Measurements from ENCODE around the gene IMP3. TPM values are rescaled to one million over a fixed set of nuclear protein-coding genes. Genes with fewer than 3 reads are reported as not detected.

The IMP3 gene
- total RNA-seq, 2 donors from 2014 or later: 53.9 to 61.3 TPM

- DNase-seq (no peak), ATAC-seq (no peak)
Measured at GRCh38 chr15:75675579-75676404, 35.8 kb upstream of the IMP3 start.

GRCh38 chr15:75674366-75674765 lies 34.3 kb upstream of the IMP3 start:
- intact Hi-C loops (cut with DNase I, micrococcal nuclease): no loop called here
- no peak for DNase-seq
- ATAC-seq: no peak

More at GRCh38 chr15:75675579-75676404, 35.8 kb upstream of the IMP3 start:
- intact Hi-C loops (cut with DNase I, micrococcal nuclease): loop anchor here in 1 of 2 donors (5.0 kb wide), 1 partner anchor 43 kb away; no protein-coding TSS in a partner anchor

DNA sequence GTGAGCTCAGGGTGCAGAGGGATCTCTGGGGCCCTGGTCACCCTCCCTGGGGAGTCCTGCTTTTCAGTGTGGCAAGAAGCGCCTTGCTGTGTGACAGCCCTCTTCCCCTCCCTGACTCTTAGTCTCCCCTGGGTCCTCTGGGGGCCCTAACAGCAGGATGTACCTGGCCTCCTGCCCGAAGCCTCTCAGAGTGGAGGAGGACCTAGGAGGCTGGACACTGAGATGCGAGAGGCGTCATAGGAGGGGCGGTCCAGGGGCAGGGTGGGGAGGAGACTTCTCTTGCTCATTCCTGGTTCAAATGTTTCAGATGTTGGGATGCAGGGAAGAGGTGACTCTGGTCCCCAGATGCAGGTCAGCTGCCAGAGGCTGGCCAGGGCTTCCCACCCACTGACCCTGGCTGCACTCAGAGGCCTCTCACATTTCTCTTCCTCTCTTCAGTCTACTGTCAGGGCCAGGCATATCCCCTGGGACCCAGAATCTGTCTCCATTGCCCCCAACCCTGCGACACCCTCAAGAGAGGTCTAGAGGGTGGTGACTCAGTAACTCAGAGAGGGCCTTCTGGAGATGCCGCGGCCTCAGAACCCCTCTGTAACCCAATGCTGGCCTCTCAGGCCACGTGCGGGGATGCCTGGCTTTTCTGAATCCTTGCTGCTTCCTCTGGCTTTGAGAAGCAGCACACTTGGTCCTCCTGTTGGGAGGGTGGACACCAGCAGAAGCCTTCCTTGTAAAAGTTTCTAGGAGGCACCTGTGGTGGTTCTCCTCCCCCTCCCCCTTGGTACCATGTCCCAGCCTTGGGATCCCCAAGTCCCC lies 33.6 kb upstream of the IMP3 start:
- no peak for ATAC-seq
- intact Hi-C loops (cut with DNase I, micrococcal nuclease): no loop called here
- DNase-seq: peak; percentile 59 to 78

DNA sequence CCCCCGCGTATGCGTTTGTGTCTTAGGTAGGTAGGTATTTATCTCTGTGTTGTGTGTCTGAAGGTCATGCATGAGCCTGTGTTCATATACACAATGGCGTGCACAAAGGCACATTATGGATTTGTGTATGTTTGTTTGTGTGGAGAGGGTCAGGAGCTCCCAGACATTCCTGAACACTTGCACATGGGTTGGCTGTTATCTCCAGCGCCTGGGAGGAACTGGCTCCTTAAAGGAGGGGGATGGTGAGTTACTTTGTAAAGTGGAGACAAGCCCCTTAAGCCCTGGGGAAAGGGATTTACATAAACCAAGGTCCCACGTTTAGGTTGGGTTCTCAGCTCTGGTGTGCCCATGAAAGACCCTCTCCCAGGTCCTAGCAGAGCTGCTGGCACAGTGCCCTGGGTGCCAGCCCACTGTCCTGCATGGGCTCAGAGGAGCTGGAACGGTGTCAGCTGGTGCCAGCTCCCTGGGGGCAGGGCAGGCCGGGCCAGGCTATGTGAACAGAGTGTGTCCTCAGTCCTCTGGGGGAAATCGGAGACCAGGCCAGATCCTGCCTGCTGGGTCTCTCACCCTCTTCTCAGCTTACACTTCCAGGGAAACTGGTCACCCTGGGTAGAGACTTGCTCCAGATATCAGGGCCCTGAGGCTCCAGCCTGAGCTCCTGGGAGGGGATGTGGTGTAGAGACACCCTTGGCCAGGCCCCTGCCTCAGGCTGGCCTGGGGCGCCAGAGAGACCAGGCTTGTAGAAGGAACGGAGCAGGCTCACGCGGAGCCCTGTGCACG lies 32.8 kb upstream of the IMP3 start:
- ATAC-seq: no peak
- DNase-seq: no peak
- intact Hi-C loops (cut with DNase I, micrococcal nuclease): no loop called here

GRCh38 chr15:75671730-75672602 lies 31.9 kb upstream of the IMP3 start:
- intact Hi-C loops (cut with DNase I, micrococcal nuclease): no loop called here
- no peak for DNase-seq
- no peak for ATAC-seq

DNA sequence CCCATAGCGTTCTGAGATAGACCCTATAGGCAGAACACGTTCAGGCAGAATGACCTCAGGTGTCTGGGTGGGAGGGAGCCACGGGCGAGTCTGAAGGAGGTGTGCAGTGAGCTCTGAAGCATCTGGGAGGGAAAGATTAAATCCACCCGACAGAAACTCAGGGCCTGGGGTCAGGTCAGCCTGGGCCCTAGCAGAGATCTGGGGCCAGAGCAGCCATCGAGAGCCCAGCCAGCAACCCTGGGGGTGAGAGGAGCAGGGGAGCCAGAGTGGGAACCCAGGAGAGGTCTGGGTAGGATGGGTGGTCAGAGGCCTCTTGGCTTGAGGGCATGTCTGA lies 29.8 kb upstream of the IMP3 start:
- intact Hi-C loops (cut with DNase I, micrococcal nuclease): no loop called here
- DNase-seq: no peak
- no peak for ATAC-seq

- intact Hi-C loops (cut with DNase I, micrococcal nuclease): no loop called here
- ATAC-seq (no peak), DNase-seq (no peak)
Measured at GRCh38 chr15:75669191-75669878, 29.3 kb upstream of the IMP3 start.

DNA sequence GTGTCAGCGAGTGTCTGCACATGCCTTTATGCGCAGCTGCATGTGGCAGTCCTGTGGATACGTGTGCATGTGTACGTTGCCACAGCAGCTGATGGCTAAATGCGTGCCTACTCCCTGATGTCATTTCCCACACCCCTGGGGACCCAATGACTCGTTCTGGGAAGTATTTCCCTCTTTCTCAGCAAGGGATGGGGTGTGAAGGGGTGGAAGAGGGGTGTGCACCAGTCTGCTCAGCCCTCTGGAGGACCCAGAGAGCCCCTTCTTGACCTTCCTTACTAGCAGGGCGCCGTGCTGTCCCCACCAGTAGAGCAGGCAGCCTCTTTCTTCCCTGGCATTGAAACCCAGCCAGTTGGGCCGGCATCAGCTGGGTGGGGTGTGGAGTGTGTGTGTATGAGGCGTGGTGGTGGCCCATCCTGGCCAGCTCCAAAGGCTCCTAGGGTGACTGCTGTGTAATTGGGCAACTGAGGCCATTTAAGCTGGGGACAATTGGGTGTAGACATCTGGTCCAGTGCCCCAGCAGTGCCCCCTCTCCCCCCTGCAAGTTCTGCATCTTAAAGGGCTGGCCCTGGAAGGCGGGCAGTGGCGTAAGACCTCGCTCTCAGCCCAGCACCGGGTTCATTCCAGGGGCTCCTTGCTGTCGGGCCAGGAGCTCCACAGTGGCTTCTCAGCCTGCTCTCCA lies 26.9 kb upstream of the IMP3 start:
- intact Hi-C loops (cut with DNase I, micrococcal nuclease): no loop called here
- ATAC-seq: peak; percentile 59

DNA sequence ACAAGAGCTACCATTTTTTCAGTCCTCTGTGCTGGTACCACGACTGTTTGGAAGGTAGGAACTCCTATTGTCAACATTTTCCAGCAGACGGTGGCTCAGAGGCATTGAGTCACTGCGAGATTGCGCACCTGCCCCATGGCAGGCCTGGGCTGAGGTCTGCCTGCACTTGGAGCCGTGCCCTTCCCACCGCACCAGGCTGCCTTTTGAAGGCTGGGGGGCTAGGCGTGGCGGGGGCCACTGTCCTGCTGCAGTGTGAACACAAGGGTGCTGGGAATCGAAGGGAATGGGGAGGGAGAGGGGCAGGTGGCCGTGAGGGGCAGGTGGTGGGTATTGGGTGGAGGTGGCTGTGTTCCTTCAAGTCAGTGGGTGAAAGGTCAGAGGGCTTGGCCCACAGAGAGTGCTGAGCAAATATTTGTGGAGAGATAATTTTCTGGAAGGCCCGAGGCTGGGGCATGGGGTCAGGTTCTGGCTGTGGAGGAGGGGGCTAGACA lies 24.0 kb upstream of the IMP3 start:
- ATAC-seq: peak; percentile 37
- no peak for DNase-seq

More for the DNA sequence above, 26.9 kb upstream of the IMP3 start:
- DNase-seq: peak; percentile 59 to 80

GRCh38 chr15:75662823-75663519 lies 22.9 kb upstream of the IMP3 start:
- ATAC-seq (no peak), DNase-seq (no peak)
- intact Hi-C loops (cut with DNase I, micrococcal nuclease): no loop called here

More for the DNA sequence above, 24.0 kb upstream of the IMP3 start:
- intact Hi-C loops (cut with DNase I, micrococcal nuclease): no loop called here

GRCh38 chr15:75661756-75662140 lies 21.7 kb upstream of the IMP3 start:
- DNase-seq (no peak), ATAC-seq (no peak)
- intact Hi-C loops (cut with DNase I, micrococcal nuclease): no loop called here

DNA sequence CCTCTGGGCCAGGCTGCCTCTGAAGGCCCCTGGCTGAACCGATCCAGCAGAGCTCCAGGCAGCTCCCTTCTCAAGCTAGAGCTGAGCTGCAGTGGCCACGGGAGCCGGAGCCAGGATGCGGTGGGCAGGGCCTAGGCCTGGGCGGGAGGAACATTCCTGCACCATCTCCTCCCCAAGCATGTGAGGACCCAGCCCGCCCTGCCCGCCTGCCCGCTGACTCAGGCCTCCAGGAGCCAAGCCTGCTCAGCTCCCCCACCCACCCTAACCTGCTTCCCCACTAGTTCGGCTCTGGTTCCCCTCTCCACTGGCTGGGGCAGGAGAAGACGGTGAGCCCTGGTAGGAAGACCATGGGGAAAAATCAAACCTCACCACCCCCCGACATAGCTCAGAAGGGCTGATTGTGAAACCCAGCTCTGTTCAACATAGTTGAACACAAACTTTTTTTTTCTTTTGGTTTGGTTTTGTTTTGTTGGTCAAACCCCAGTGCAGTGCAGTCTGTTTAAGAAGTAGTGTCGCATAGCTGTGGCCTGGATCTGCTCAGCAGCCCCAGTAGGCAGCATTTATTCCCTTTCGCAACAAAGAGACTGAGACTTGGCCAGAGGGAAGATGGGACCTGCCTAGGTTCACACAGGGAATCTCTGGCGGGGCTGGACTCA lies 21.2 kb upstream of the IMP3 start:
- DNase-seq (peak; percentile 64 to 87), ATAC-seq (peak; percentile 31)
- intact Hi-C loops (cut with DNase I, micrococcal nuclease): no loop called here

DNA sequence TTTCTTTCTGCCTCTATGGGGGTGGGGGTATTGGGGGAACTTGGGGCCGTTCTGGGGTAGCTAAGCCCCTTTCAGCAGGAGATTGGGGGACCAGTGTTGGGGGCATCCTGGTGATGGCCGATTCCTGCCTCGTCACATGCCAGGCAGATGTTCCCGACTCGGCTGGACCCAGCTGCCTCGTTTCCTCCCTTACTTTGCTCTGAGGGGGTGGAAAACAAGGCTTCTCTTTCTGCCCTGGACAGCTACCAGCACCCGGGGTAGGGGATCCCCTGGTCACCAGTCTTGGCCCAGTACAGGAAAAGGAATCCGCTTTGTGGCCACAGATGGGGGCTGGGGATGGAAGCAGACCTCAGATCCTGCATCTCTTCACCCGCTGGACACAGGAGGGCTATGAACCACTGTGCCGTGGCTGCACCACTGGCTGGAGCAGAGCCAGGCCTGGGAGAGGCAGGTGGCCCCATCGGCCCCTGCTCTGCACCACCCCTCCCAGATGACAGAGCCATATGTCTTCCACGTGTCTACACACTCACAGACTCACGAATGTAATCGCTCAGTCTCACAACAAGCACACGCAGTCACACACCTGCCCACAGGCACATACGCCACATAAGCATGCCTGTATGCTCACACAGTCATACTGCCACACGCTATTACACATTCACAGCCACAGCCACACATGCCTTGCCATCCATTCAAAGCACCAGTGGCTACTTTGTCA lies 20.1 kb upstream of the IMP3 start:
- intact Hi-C loops (cut with DNase I, micrococcal nuclease): no loop called here
- no peak for ATAC-seq
- no peak for DNase-seq

DNA sequence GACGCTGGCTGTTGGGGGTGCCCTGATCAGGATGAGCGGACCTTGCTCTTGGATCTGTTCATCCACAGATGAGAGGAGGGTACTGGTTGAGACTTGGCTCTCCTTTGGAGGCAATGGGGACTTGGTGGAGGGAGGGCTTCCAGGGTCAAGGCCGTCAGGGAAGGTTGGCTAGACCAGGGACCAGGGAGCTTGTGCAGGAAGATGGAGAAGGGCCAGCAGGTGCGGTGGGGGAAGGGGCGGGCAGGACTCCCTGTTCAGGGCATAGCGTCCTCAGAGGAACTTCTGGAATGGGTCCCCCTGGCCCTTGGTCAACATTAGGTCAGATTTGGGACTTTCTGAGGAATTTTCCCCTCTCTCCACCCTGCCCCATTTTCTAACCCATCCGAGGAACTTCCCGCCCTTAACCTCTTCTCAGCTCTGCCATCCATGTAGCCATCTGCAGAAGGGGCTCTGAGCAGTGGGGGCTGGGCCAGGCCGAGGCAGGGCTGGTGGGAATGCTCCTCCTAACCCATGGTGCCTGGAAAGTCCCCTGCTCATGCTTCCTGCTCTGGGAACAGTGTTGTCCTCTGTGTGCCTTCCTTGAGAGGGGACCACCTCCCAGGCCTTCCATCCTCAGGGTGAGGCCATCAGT lies 19.2 kb upstream of the IMP3 start:
- no peak for ATAC-seq
- intact Hi-C loops (cut with DNase I, micrococcal nuclease): no loop called here
- DNase-seq: no peak

DNA sequence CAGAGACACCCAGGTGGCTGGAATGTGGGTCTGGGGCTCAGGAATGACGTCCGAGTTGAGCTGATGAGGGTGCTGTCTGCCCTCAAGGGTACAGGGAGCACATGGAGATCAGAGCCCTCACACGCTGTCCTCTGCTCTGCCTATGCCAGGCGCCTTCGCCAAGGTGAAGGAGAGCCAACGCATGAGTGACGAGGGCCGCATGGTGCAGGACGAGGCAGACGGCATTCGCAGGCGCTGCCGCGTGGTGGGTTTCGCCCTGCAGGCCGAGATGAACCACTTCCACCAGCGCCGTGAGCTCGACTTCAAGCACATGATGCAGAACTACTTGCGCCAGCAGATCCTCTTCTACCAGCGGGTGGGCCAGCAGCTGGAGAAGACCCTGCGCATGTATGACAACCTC lies 16.8 kb upstream of the IMP3 start:
- intact Hi-C loops (cut with DNase I, micrococcal nuclease): no loop called here
- DNase-seq (no peak), ATAC-seq (no peak)
